ENCODE data around the gene GALNT5. TPM values are rescaled to one million over a fixed set of nuclear protein-coding genes. Genes with fewer than 3 reads are reported as not detected.

GALNT5 gene
- total RNA-seq, 1 donor from 2014 or later, result 0.19 TPM

- peak; percentile 85 for TF ChIP-seq CTCF (IDR thresholded peaks at IDR 0.05; ENCODE audit: borderline replicate concordance)
- intact Hi-C loops (cut with micrococcal nuclease), result loop anchor here (10.0 kb wide), 1 partner anchor 712 kb away; no protein-coding TSS in a partner anchor
These were observed 45.1 kb downstream of the GALNT5 start for GRCh38 chr2:157302492-157303099.

GRCh38 chr2:157303612-157304011, 46.1 kb downstream of the GALNT5 start:
- no peaks in the 10 kb centered on the region for H3K4me1 ChIP-seq
- no peak for DNase-seq
- TF ChIP-seq CTCF (IDR thresholded peaks at IDR 0.05; ENCODE audit: borderline replicate concordance), result no peak
- no peaks in the 10 kb centered on the region for H3K9me3 ChIP-seq (replicated peaks)
- H3K27ac ChIP-seq (replicated peaks), result no peak overlapping the region
- H3K36me3 ChIP-seq, result no peaks in the 10 kb centered on the region
- intact Hi-C loops (cut with micrococcal nuclease), result loop anchor here (10.0 kb wide), 1 partner anchor 711 kb away; no protein-coding TSS in a partner anchor
- H3K27me3 ChIP-seq (ENCODE audit: low read depth), result peaks cover 21% of the 10 kb centered on the region
- H3K4me3 ChIP-seq, result no peak overlapping the region

More at GRCh38 chr2:157302492-157303099, 45.1 kb downstream of the GALNT5 start:
- H3K27me3 ChIP-seq (ENCODE audit: low read depth), result peaks cover 21% of the 10 kb centered on the region
- H3K4me3 ChIP-seq, result no peak overlapping the region
- H3K4me1 ChIP-seq, result no peaks in the 10 kb centered on the region
- DNase-seq, result no peak
- H3K9me3 ChIP-seq (replicated peaks), result no peaks in the 10 kb centered on the region
- no peaks in the 10 kb centered on the region for H3K36me3 ChIP-seq
- no peak overlapping the region for H3K27ac ChIP-seq (replicated peaks)

- no peaks in the 10 kb centered on the region for H3K9me3 ChIP-seq (replicated peaks)
- no peak for DNase-seq
- no peak overlapping the region for H3K27ac ChIP-seq (replicated peaks)
- H3K4me1 ChIP-seq, result no peaks in the 10 kb centered on the region
- intact Hi-C loops (cut with micrococcal nuclease), result loop anchor here (10.0 kb wide), 1 partner anchor 710 kb away; no protein-coding TSS in a partner anchor
- TF ChIP-seq CTCF (IDR thresholded peaks at IDR 0.05; ENCODE audit: borderline replicate concordance), result no peak
- H3K36me3 ChIP-seq, result no peaks in the 10 kb centered on the region
- H3K4me3 ChIP-seq, result no peak overlapping the region
- H3K27me3 ChIP-seq (ENCODE audit: low read depth), result peaks cover 21% of the 10 kb centered on the region
These were observed 47.6 kb downstream of the GALNT5 start for GRCh38 chr2:157304811-157305722.

GRCh38 chr2:157305723-157306110, 48.2 kb downstream of the GALNT5 start:
- intact Hi-C loops (cut with micrococcal nuclease), result loop anchor here (10.0 kb wide), 1 partner anchor 709 kb away; no protein-coding TSS in a partner anchor
- no peak overlapping the region for H3K27ac ChIP-seq (replicated peaks)
- H3K9me3 ChIP-seq (replicated peaks), result no peaks in the 10 kb centered on the region
- H3K27me3 ChIP-seq (ENCODE audit: low read depth), result peaks cover 21% of the 10 kb centered on the region
- TF ChIP-seq CTCF (IDR thresholded peaks at IDR 0.05; ENCODE audit: borderline replicate concordance), result no peak
- no peaks in the 10 kb centered on the region for H3K36me3 ChIP-seq
- no peak overlapping the region for H3K4me3 ChIP-seq
- no peaks in the 10 kb centered on the region for H3K4me1 ChIP-seq
- no peak for DNase-seq

- Histone ChIP-seq H3K4me1 (no peaks in the 10 kb centered on the region), H3K9me3 (replicated peaks) (no peaks in the 10 kb centered on the region), H3K27ac (replicated peaks) (no peak overlapping the region), H3K4me3 (no peak overlapping the region), H3K36me3 (no peaks in the 10 kb centered on the region), H3K27me3 (ENCODE audit: low read depth) (peaks cover 19% of the 10 kb centered on the region)
- DNase-seq, result no peak
- intact Hi-C loops (cut with micrococcal nuclease), result loop anchor here (10.0 kb wide), 1 partner anchor 708 kb away; no protein-coding TSS in a partner anchor
- no peak for TF ChIP-seq CTCF (IDR thresholded peaks at IDR 0.05; ENCODE audit: borderline replicate concordance)
These were observed 49.5 kb downstream of the GALNT5 start for GRCh38 chr2:157307021-157307420.

Measured in left ventricle myocardium inferior (tissue), 1 donor.